ENCODE measurements around the gene DISP2.

DISP2 gene

DNA sequence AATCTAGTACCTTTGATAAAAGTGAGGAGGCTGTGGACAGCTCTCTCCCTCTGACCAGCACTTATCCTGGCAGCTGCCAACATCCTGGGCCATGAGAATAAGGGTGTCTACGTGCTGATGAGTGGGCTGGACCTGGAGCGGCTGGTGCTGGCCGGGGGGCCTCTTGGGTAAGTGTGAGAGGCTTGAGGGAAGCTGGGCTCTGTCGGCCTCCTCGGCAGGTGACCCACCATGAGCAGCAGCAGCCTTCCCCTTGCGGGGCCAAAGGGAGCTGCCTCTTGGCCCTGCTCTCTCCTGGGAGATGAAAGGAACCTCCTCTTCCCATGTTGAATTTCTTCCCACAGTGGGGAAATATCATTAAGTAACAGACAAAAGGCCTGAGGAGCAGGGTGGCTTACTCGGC is 56.8 kb downstream of the DISP2 start:
- TF ChIP-seq, protein P1, sequence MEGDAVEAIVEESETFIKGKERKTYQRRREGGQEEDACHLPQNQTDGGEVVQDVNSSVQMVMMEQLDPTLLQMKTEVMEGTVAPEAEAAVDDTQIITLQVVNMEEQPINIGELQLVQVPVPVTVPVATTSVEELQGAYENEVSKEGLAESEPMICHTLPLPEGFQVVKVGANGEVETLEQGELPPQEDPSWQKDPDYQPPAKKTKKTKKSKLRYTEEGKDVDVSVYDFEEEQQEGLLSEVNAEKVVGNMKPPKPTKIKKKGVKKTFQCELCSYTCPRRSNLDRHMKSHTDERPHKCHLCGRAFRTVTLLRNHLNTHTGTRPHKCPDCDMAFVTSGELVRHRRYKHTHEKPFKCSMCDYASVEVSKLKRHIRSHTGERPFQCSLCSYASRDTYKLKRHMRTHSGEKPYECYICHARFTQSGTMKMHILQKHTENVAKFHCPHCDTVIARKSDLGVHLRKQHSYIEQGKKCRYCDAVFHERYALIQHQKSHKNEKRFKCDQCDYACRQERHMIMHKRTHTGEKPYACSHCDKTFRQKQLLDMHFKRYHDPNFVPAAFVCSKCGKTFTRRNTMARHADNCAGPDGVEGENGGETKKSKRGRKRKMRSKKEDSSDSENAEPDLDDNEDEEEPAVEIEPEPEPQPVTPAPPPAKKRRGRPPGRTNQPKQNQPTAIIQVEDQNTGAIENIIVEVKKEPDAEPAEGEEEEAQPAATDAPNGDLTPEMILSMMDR (IDR thresholded peaks at IDR 0.05; ENCODE audit: low read depth, low read length, missing control alignments) = no peak
- no peak for DNase-seq (ENCODE audit: extremely low read depth, low read depth)
- H3K4me3 ChIP-seq (replicated peaks; ENCODE audit: low read depth, low read length) = no peak overlapping the region

DNA sequence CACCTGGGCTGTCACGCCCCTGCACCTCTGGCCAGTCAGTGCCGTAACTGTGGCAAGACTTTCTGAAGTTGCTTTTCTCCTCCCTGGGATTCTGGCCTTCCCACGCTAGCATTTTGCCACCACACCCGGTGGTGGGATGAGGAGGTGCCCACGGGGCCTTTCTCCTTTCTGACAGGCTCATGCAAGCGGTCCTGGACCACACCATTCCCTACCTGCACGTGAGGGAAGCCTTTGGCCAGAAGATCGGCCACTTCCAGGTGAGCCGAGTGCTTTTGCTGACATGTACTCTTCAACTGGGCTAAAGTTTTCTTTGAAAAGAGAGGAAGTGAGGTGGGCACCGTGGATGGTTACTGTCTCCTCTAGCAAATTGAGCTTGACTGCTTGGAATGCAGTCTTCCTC is 57.2 kb downstream of the DISP2 start:
- no peak for DNase-seq (ENCODE audit: extremely low read depth, low read depth)
- H3K4me3 ChIP-seq (replicated peaks; ENCODE audit: low read depth, low read length) = no peak overlapping the region
- TF ChIP-seq, protein P1 (IDR thresholded peaks at IDR 0.05; ENCODE audit: low read depth, low read length, missing control alignments) = no peak

DNA sequence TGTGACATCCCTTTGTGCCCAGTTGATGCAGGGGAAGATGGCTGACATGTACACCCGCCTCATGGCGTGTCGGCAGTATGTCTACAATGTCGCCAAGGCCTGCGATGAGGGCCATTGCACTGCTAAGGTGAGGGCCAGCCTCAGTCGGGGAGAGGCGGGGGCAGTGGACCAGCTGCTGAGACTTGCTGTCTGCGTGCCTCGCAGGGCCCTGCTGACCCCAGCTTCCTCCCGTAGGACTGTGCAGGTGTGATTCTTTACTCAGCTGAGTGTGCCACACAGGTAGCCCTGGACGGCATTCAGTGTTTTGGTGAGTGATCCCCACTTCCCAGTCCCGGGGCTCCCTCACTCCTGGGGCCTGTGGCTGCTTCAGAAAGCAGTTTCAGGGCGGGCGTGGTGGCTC is 58.0 kb downstream of the DISP2 start:
- no peak overlapping the region for H3K4me3 ChIP-seq (replicated peaks; ENCODE audit: low read depth, low read length)
- no peak for DNase-seq (ENCODE audit: extremely low read depth, low read depth)
- TF ChIP-seq, protein P1 (IDR thresholded peaks at IDR 0.05; ENCODE audit: low read depth, low read length, missing control alignments) = no peak

- no peak for DNase-seq (ENCODE audit: extremely low read depth, low read depth)
- H3K4me3 ChIP-seq (replicated peaks; ENCODE audit: low read depth, low read length) = no peak overlapping the region
- TF ChIP-seq, protein P1 (IDR thresholded peaks at IDR 0.05; ENCODE audit: low read depth, low read length, missing control alignments) = no peak
Observed at GRCh38 chr15:40418126-40418525, 60.1 kb downstream of the DISP2 start.

DNA sequence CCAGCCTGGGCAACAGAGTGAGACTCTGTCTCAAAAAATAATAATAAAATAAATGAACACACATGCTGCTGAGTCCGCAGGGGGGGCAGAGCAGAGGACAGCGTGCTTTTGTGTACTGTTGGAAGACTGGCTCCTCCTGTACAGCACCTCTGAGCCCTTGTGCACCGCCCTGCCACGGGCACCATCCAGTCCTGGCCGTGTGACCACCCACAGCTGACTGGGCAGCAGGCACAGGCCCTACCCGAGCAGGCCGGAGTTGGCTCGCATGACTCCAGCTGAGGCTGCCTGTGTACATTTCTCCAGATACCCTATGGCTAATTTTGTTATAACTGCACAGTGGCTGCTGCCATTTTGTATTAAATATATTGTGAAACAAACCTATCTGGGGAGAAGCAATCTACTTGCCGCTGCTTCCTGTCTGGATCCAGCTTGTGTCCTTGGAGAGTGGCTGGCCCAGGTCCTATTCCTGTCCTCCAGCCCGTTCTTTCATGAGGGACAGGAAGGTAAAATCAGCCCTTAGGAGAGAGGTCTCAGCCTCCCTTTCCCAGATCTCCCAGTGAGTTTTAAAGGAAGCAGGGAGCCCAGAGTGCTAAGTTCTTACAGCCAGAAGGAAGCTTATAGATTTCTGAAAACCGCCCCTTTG is 62.2 kb downstream of the DISP2 start:
- TF ChIP-seq, protein P1 (IDR thresholded peaks at IDR 0.05; ENCODE audit: low read depth, low read length, missing control alignments) = no peak
- no peak overlapping the region for H3K4me3 ChIP-seq (replicated peaks; ENCODE audit: low read depth, low read length)
- DNase-seq (ENCODE audit: extremely low read depth, low read depth) = no peak

DNA sequence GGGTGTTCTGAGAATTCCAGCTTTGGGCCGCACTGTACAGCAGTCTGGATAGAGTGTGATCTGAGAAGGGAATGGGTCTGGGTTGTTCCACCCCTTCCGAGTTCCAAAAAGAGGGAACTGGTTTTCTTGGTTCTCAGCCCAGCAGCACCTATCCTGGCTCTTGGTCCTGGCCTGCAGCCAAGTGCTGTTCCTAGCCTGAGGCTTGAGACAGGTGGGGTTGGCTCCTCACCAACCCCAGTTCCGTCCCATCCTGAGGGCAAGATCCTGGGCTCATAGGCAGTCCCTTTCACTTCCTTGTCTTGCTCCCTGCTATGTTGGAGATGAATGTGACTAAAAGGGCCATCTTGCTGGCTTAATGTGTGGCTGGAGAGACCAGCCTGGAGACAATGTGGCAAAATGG is 62.8 kb downstream of the DISP2 start:
- DNase-seq (ENCODE audit: extremely low read depth, low read depth) = no peak
- TF ChIP-seq, protein P1 (IDR thresholded peaks at IDR 0.05; ENCODE audit: low read depth, low read length, missing control alignments) = no peak
- H3K4me3 ChIP-seq (replicated peaks; ENCODE audit: low read depth, low read length) = no peak overlapping the region
